Breast epithelium (tissue), 4 donors: ENCODE results near the gene CBARP. TPM values are rescaled to one million over a fixed set of nuclear protein-coding genes. Genes with fewer than 3 reads are reported as not detected.

ENCODE experiments used
- DNase-seq, 2 donors: peaks; one replicate each; pipeline ENCODE4 v3.0.0-alpha.2; 2019; ENCODE audit warnings: low spot score in 2 of 2
- H3K27ac ChIP-seq, 2 donors: fragments of 200-600 bp; sonication (generic) in 1 of 2; one replicate each; pipeline ENCODE4 v1.5.1; 2016 to 2019; ENCODE audit warnings: mild to moderate bottlenecking in 1 of 2
- H3K27me3 ChIP-seq, 2 donors: fragments of 200-600 bp; sonication (generic) in 1 of 2; one replicate each; pipeline versions ENCODE4 v1.5.1 to v1.6.0; 2017 to 2019; ENCODE audit warnings: control low read depth in 1 of 2, mild to moderate bottlenecking in 1 of 2
- H3K36me3 ChIP-seq: fragments of 200-600 bp; one replicate; pipeline ENCODE4 v1.5.1; 2019
- H3K4me1 ChIP-seq, 2 donors: fragments of 200-600 bp; sonication (generic); one replicate each; pipeline ENCODE4 v1.5.1; 2016 to 2019; ENCODE audit warnings: control low read depth in 1 of 2
- H3K4me3 ChIP-seq, 3 donors: fragments of 200-600 bp; sonication (generic); 1 replicate in 2 of 3; 2 replicates in 1 of 3; pipeline ENCODE4 v1.5.1; 2016 to 2019; ENCODE audit warnings: mild to moderate bottlenecking in 3 of 3, moderate library complexity in 2 of 3
- H3K9me3 ChIP-seq, 2 donors: fragments of 200-600 bp; sonication (generic) in 1 of 2; one replicate each; pipeline ENCODE4 v1.5.1; 2016 to 2019; ENCODE audit warnings: control low read depth in 1 of 2
- POLR2A ChIP-seq: fragments of 450-650 bp; IDR thresholded peaks from one replicate; pipeline ENCODE4 v1.6.1; 2016; ENCODE audit warnings: antibody characterized with exemption, mild to moderate bottlenecking, moderate library complexity
- POLR2AphosphoS5 ChIP-seq, 3 donors: sonication (generic); formaldehyde crosslinking; IDR thresholded peaks; one replicate each; pipeline ENCODE4 v1.6.1; 2017; ENCODE audit warnings: antibody characterized with exemption in 3 of 3
- intact Hi-C: fragments of 100-400 bp; cut with DNase I; formaldehyde crosslinking; loops from one replicate; pipeline ENCODE4 v1.15.1; 2023; ENCODE audit warnings: low total_unique reads
- total RNA-seq, 3 donors: library from RNA; depleted of rRNA; stranded (reverse); fragments of >200 nt; gene quantifications; one replicate each; pipeline ENCODE4 v1.1.0, GENCODE V29; 2016
- TF ChIP-seq, protein P1 (sequence below), 3 donors: fragments of 450-650 bp; IDR thresholded peaks; one replicate each; pipeline ENCODE4 v1.5.1; 2016 to 2017; ENCODE audit warnings: antibody characterized with exemption in 3 of 3, mild to moderate bottlenecking in 3 of 3, moderate library complexity in 3 of 3

CBARP gene
- total RNA-seq, 3 donors from 2014 or later: 0.98 to 4.8 TPM; not detected in 1

DNA sequence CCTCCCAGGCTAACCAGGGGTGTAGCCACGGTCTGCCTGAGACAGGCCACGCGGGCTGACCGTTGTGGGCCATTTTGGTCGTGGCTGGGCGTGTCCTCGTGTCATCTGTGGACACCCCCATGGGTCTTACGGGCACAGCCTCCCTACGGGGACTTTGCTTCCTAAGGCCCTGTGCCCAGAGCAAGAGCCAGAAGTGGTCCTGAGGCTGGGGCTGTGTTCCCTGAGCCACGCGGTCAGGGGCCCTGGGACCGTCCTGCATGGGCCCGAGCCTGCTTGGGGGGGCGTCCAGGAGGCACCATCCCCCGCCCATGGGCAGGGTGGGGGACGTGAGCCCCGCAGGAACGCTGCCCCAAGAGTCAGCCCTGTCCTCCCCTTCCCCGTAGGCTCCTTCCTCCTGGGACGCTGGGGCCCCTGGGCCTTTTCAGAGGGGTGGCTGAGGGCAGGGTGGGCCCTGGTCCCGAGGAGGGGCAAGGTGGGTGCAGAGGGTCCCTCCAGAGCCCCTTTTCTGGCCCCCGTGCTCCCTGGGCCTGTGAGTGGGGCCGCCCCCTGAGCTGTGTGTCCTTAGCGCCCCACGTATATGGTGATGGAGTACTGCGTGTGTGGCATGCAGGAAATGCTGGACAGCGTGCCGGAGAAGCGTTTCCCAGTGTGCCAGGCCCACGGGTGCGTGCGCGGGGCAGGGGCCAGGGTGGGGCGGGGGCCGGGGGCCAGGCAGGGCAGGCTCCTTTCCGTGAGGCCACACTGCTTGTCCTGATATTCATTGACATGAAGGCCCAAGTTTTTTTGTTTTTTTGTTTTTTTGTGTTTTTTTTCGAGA lies 18.8 kb downstream of the CBARP start:
- no peak for TF ChIP-seq POLR2AphosphoS5 (IDR thresholded peaks at IDR 0.05)
- TF ChIP-seq, protein P1, sequence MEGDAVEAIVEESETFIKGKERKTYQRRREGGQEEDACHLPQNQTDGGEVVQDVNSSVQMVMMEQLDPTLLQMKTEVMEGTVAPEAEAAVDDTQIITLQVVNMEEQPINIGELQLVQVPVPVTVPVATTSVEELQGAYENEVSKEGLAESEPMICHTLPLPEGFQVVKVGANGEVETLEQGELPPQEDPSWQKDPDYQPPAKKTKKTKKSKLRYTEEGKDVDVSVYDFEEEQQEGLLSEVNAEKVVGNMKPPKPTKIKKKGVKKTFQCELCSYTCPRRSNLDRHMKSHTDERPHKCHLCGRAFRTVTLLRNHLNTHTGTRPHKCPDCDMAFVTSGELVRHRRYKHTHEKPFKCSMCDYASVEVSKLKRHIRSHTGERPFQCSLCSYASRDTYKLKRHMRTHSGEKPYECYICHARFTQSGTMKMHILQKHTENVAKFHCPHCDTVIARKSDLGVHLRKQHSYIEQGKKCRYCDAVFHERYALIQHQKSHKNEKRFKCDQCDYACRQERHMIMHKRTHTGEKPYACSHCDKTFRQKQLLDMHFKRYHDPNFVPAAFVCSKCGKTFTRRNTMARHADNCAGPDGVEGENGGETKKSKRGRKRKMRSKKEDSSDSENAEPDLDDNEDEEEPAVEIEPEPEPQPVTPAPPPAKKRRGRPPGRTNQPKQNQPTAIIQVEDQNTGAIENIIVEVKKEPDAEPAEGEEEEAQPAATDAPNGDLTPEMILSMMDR (IDR thresholded peaks at IDR 0.05): no peak
- TF ChIP-seq POLR2A: no peak
- Histone ChIP-seq H3K4me3 (no peak overlapping the region), H3K27me3 (no peaks in the 10 kb centered on the region), H3K27ac (peak overlapping the region; percentile 50 to 72), H3K9me3 (no peaks in the 10 kb centered on the region), H3K4me1 (peaks cover 7 to 20% of the 10 kb centered on the region in 2 donors), H3K36me3 (no peaks in the 10 kb centered on the region)
- intact Hi-C loops: loop anchor here (10.0 kb wide), 1 partner anchor 324 kb away; the partner anchor contains the start of genes MED16 and RNU6-9
- DNase-seq: no peak

DNA sequence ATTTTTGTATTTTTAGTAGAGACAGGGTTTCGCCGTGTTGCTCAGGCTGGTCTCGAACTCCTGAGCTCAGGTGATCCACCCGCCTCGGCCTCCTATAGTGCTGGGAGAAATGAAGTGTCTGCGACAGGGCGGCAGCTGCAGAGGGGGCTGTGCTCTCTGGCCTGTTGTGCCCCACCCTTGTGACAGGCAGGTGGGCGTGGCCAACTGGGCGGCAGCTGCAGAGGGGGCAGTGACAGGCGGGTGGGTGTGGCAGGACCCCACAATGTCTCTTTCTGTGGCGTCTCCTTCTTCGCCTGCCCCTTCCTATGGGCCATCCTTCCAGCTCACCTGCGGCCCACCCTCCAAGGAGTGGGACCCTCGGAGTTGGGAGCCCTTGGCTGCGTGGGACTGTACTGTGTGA lies 20.4 kb downstream of the CBARP start:
- TF ChIP-seq, protein P1 (IDR thresholded peaks at IDR 0.05): no peak
- TF ChIP-seq POLR2AphosphoS5 (IDR thresholded peaks at IDR 0.05) (no peak), POLR2A (no peak)
- no peaks in the 10 kb centered on the region for H3K9me3 ChIP-seq
- H3K27me3 ChIP-seq: no peaks in the 10 kb centered on the region
- intact Hi-C loops: loop anchor here (10.0 kb wide), 1 partner anchor 323 kb away; the partner anchor contains the start of genes MED16 and RNU6-9
- DNase-seq: no peak
- no peak overlapping the region for H3K27ac ChIP-seq
- no peak overlapping the region for H3K4me3 ChIP-seq
- peaks cover 11 to 23% of the 10 kb centered on the region in 2 donors for H3K4me1 ChIP-seq
- no peaks in the 10 kb centered on the region for H3K36me3 ChIP-seq

DNA sequence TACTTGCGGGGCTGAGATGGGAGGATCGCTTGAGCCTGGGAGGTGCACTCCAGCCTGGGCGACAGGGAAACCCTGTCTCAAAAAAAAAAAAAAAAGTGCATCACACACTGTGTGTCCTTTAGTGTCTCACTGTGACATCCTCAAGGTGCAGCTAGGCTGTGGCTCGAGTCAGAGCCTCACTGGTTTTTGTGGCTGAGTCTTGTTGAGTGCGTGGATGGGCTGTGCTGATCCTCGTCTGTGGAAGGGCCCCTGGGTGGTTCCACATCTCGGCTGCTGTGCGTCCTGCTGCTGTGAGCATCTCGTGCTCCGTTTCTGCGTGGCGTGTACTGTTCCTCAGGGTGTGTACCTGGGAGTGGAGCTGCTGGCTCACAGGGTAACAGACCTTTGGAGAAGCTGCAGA lies 21.0 kb downstream of the CBARP start:
- H3K36me3 ChIP-seq: no peaks in the 10 kb centered on the region
- H3K27me3 ChIP-seq: no peaks in the 10 kb centered on the region
- TF ChIP-seq, protein P1 (IDR thresholded peaks at IDR 0.05): no peak
- TF ChIP-seq POLR2A: no peak
- TF ChIP-seq POLR2AphosphoS5 (IDR thresholded peaks at IDR 0.05): no peak
- H3K27ac ChIP-seq: no peak overlapping the region
- H3K4me3 ChIP-seq: no peak overlapping the region
- intact Hi-C loops: loop anchor here (10.0 kb wide), 1 partner anchor 322 kb away; the partner anchor contains the start of genes MED16 and RNU6-9
- no peak for DNase-seq
- no peaks in the 10 kb centered on the region for H3K9me3 ChIP-seq
- peaks cover 11 to 23% of the 10 kb centered on the region in 2 donors for H3K4me1 ChIP-seq

DNA sequence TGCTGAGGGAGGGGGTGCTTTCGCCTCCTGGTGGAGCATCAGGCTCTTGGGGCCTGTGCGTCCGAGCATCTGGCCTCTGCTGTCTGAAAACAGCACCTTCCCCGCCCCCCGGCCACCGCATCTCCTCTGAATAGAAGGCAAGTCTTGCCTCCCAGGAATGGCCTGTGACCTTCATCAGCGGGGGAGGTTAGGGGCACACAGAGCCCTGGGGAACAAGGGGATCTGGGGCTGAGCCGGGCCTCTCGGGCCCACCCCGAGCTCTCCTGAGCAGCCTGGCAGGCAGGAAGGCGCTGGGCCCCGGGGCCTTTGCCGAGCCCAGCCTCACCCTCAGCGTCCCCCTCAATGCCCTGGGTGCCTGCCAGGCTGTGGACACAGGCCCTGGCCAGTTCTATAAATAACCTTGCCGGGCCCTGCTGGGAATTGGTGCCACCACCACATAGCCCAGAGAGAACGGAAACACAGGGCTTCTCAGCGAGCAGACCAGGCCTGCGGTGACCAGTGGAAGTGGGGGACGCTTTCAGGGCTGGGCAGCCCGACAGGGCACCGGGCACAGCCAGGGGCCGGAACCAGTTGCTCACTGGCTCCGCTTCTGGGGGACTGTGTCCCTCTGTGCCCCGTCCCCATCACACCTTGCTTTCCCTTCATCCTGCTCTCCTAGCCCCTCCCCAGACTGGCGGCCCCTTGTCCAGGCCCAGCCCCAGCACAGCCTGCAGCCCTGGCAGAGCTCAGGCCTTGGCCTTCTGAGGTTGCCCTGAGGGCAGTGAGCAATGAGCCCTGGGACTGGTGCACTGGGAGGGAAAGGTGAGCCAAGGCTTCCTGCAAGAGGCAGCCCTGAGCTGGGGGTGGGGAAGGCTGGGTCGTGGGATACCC lies 22.7 kb downstream of the CBARP start:
- Histone ChIP-seq H3K4me1 (peaks cover 13 to 33% of the 10 kb centered on the region in 2 donors), H3K4me3 (peak overlapping the region in 1 of 3 donors; percentile 52), H3K27me3 (no peaks in the 10 kb centered on the region), H3K36me3 (no peaks in the 10 kb centered on the region), H3K27ac (peak overlapping the region; percentile 69 to 94), H3K9me3 (no peaks in the 10 kb centered on the region)
- intact Hi-C loops: loop anchor here (2.0 to 10.0 kb wide), 2 partner anchors 34 to 320 kb away; partner anchors contain the start of genes MED16 and RNU6-9
- TF ChIP-seq, protein P1 (IDR thresholded peaks at IDR 0.05): no peak
- TF ChIP-seq POLR2AphosphoS5 (IDR thresholded peaks at IDR 0.05): no peak
- no peak for TF ChIP-seq POLR2A
- DNase-seq: no peak
